Astrocyte (in vitro differentiated cells and primary cell): Measurements from ENCODE around the gene LDLRAD4. TPM values are rescaled to one million over a fixed set of nuclear protein-coding genes. Genes with fewer than 3 reads are reported as not detected.

Source experiments
- DNase-seq: peaks from one replicate; pipeline ENCODE4 v3.0.0-alpha.2; 2010; ENCODE audit warnings: low read depth
- FAIRE-seq: peaks from 2 replicates; lab custom pipeline; 2011; peaks lifted over from hg19 to GRCh38; lab: Jason Lieb, UNC
- H2AFZ ChIP-seq: 2 replicates; pipeline ENCODE4 v1.6.0; 2012; ENCODE audit warnings: low read depth, low read length, inconsistent platforms
- H3K27ac ChIP-seq: 2 replicates; pipeline ENCODE4 v1.5.1; 2011; ENCODE audit warnings: low read depth, low read length, inconsistent platforms
- H3K27me3 ChIP-seq: 2 replicates; pipeline ENCODE4 v1.6.0; 2011; ENCODE audit warnings: low read length, inconsistent platforms; ENCODE audit not compliant: insufficient read depth
- H3K36me3 ChIP-seq: 2 replicates; pipeline ENCODE4 v1.5.1; 2011; ENCODE audit warnings: low read length, inconsistent platforms; ENCODE audit not compliant: insufficient read depth
- H3K4me1 ChIP-seq: 2 replicates; pipeline ENCODE4 v1.5.1; 2011; ENCODE audit warnings: low read length, inconsistent platforms; ENCODE audit not compliant: insufficient read depth
- H3K4me2 ChIP-seq: 2 replicates; pipeline ENCODE4 v1.6.0; 2012; ENCODE audit warnings: low read length, inconsistent platforms
- H3K4me3 ChIP-seq: 2 replicates; pipeline ENCODE4 v1.5.1; 2011; ENCODE audit warnings: low read depth, mild to moderate bottlenecking, low read length, inconsistent platforms; ENCODE audit not compliant: insufficient read depth
- H3K79me2 ChIP-seq: 2 replicates; pipeline ENCODE4 v1.6.0; 2012; ENCODE audit warnings: mild to moderate bottlenecking, low read length, inconsistent platforms; ENCODE audit not compliant: insufficient read depth
- H3K9ac ChIP-seq: 2 replicates; pipeline ENCODE4 v1.6.0; 2012; ENCODE audit warnings: mild to moderate bottlenecking, low read length, inconsistent platforms
- H3K9me3 ChIP-seq: 2 replicates; pipeline ENCODE4 v1.5.1; 2012; ENCODE audit warnings: low read depth, mild to moderate bottlenecking, low read length, inconsistent platforms; ENCODE audit not compliant: insufficient read depth
- H4K20me1 ChIP-seq: 2 replicates; pipeline ENCODE4 v1.6.0; 2012; ENCODE audit warnings: low read length, inconsistent platforms; ENCODE audit not compliant: insufficient read depth
- H3K27ac Mint-ChIP-seq: one replicate; pipeline ENCODE4 v1.8.0; 2021; ENCODE audit warnings: mild to moderate bottlenecking, mixed read lengths; ENCODE audit not compliant: unreplicated experiment
- H3K27me3 Mint-ChIP-seq: one replicate; pipeline ENCODE4 v1.8.0; 2021; ENCODE audit warnings: low read depth, mixed read lengths; ENCODE audit not compliant: unreplicated experiment
- H3K36me3 Mint-ChIP-seq: one replicate; pipeline ENCODE4 v1.8.0; 2021; ENCODE audit warnings: low read depth, mixed read lengths; ENCODE audit not compliant: unreplicated experiment
- H3K4me1 Mint-ChIP-seq: one replicate; pipeline ENCODE4 v1.8.0; 2021; ENCODE audit warnings: low read depth, mixed read lengths; ENCODE audit not compliant: unreplicated experiment
- H3K4me3 Mint-ChIP-seq: one replicate; pipeline ENCODE4 v1.8.0; 2021; ENCODE audit warnings: mild to moderate bottlenecking, moderate library complexity, mixed read lengths; ENCODE audit not compliant: unreplicated experiment
- H3K9me3 Mint-ChIP-seq: one replicate; pipeline ENCODE4 v1.8.0; 2021; ENCODE audit warnings: mild to moderate bottlenecking, mixed read lengths; ENCODE audit not compliant: unreplicated experiment
- CTCF ChIP-seq: IDR thresholded peaks from 2 replicates; pipeline ENCODE4 v1.5.1; 2011; ENCODE audit warnings: low read depth, mild to moderate bottlenecking, inconsistent platforms, low read length, moderate library complexity; ENCODE audit not compliant: insufficient read depth
- EZH2 ChIP-seq: IDR thresholded peaks from 2 replicates; pipeline ENCODE4 v1.6.1; 2012; ENCODE audit warnings: mild to moderate bottlenecking, low read length, inconsistent platforms; ENCODE audit not compliant: insufficient read depth
- total RNA-seq: library from RNA; stranded (reverse); gene quantifications from 2 replicates; pipeline ENCODE4 v1.2.1, GENCODE V29; 2021

LDLRAD4 gene
- total RNA-seq, 1 donor from 2014 or later: 26.0 TPM

DNA sequence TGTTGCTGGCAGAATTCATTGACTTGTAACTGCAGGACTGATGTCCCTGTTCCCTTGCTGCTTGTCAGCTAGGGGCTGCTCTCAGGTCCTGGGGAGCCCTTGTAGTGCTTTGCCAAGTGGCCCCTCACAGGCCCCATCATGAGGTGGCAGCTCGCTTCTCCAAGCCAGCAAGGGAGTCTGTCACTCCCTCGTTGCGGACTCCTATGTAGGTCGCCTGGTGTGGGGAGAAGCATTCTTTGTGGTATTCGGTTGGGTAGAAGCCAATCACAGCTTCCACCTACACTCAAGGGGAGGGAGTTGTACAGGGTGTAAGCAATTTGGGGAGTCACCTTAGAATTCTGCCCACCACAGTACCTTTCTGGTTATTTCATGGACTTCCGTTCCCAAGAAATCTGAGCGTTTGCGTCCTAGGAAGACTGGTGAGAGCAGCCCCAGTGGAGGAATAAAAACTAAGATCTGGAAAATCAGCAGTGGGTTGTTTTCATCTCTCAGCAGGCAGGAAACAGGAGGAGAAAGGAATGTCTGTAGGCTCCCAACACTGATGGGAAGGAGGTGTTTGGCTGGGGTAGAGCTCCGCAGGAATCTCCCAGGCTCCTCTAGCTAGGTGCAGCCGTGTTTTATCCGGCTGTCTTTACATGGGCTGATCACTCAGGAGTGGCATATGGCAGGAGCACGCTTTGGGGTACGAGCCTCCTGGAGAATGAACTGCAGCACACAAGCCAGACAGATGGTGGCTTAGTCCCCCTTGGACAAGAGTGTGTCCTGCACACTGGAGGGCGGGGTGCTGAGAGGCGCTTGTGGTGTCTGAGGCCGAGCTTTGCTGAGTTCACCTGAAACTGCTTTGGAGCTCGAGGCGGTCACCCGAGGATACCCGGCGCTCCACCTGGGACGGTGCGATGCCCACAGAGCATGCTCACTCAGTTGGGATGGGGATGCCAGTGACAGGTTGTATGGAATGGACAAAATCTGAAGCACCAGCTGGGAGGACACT, 58.3 kb downstream of the LDLRAD4 start:
- no peak overlapping the region for H3K4me3 Mint-ChIP-seq
- H3K36me3 Mint-ChIP-seq: peaks cover 8% of the 10 kb centered on the region
- peak overlapping the region; percentile 48 for H3K4me2 ChIP-seq
- no peak overlapping the region for H3K4me3 ChIP-seq
- H2AFZ ChIP-seq: no peak overlapping the region
- no peak overlapping the region for H3K27ac ChIP-seq
- H3K9ac ChIP-seq: no peak overlapping the region
- no peaks in the 10 kb centered on the region for H3K79me2 ChIP-seq
- peaks cover 49% of the 10 kb centered on the region for H3K4me1 Mint-ChIP-seq
- H4K20me1 ChIP-seq: no peaks in the 10 kb centered on the region
- no peaks in the 10 kb centered on the region for H3K36me3 ChIP-seq
- H3K27ac Mint-ChIP-seq: peak overlapping the region; percentile 92
- no peak for TF ChIP-seq CTCF
- TF ChIP-seq EZH2: no peak
- no peaks in the 10 kb centered on the region for H3K9me3 Mint-ChIP-seq
- DNase-seq (peak; percentile 42), FAIRE-seq (no peak)
- H3K27me3 Mint-ChIP-seq: no peaks in the 10 kb centered on the region
- H3K9me3 ChIP-seq: no peaks in the 10 kb centered on the region
- H3K27me3 ChIP-seq: no peaks in the 10 kb centered on the region
- H3K4me1 ChIP-seq: peaks cover 9% of the 10 kb centered on the region

GRCh38 chr18:13278062-13278630, 59.6 kb downstream of the LDLRAD4 start:
- no peak for TF ChIP-seq EZH2
- no peak for TF ChIP-seq CTCF
- no peak overlapping the region for H3K27ac ChIP-seq
- no peak overlapping the region for H3K4me3 ChIP-seq
- DNase-seq (no peak), FAIRE-seq (no peak)
- Mint-ChIP-seq H3K4me3 (no peak overlapping the region), H3K27ac (no peak overlapping the region), H3K4me1 (peaks cover 50% of the 10 kb centered on the region), H3K36me3 (peaks cover 12% of the 10 kb centered on the region), H3K27me3 (no peaks in the 10 kb centered on the region), H3K9me3 (no peaks in the 10 kb centered on the region)
- H3K27me3 ChIP-seq: no peaks in the 10 kb centered on the region
- H4K20me1 ChIP-seq: no peaks in the 10 kb centered on the region
- no peaks in the 10 kb centered on the region for H3K9me3 ChIP-seq
- H3K79me2 ChIP-seq: no peaks in the 10 kb centered on the region
- no peaks in the 10 kb centered on the region for H3K36me3 ChIP-seq
- peaks cover 9% of the 10 kb centered on the region for H3K4me1 ChIP-seq
- no peak overlapping the region for H3K9ac ChIP-seq
- H3K4me2 ChIP-seq: no peak overlapping the region
- H2AFZ ChIP-seq: no peak overlapping the region
